ENCODE data around the gene HOXB3. TPM values are rescaled to one million over a fixed set of nuclear protein-coding genes. Genes with fewer than 3 reads are reported as not detected.

HOXB3 gene
- total RNA-seq, 4 donors from 2014 or later: 37.0 to 89.3 (median 65.4) TPM

DNA sequence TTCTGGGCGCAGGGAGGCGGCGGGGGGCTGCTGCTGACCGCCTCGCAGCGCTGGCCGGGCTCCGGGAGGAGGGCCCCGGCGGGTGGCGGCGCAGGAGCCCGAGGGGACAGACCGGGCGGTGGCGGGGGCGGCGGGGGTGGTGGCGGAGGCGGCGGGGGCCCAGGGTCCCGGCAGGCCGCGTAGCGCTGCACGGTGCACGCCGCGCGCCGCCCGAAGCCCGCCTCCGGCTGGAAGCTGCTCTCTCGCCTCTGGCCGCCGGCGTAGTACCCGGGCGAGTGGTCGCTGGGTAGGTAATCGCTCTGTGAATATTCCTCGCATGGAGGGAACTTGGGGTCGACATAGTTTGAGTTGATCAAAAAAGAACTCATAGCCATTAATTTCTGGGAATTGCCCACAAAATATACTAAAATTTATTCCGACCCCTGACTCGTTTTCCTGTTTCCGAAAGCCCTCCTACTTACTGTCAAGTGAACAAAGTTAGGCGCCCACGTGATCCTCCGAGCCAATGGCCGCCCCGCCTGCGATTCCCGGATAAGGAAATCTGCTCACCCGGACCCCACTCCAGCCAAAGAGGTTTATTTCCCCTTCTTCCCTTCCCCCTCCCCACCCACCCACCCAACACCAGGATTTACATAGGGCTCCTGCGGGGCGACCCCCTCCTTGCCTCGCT lies 12.0 kb downstream of the HOXB3 start, which contains the start of gene HOXB4:
Gene HOXB4 (minus strand): TSS at position 405 of the 670 bp plus-strand sequence. CDS start 31 bp downstream, at position 374.
- Histone ChIP-seq H3K9me3 (no peaks in the 10 kb centered on the region), H3K4me3 (peak within 1 kb of the TSS; percentile 60 to 82 (median 65)), H3K27ac (peak within 1 kb of the TSS; percentile 77 to 92 (median 82)), H3K4me1 (peaks cover 0 to 51% (median 5%) of the 10 kb centered on the region in 4 donors), H3K27me3 (no peaks in the 10 kb centered on the region), H3K36me3 (peaks cover 0 to 4% (median 0%) of the 10 kb centered on the region in 3 donors)
- TF ChIP-seq, protein P1, sequence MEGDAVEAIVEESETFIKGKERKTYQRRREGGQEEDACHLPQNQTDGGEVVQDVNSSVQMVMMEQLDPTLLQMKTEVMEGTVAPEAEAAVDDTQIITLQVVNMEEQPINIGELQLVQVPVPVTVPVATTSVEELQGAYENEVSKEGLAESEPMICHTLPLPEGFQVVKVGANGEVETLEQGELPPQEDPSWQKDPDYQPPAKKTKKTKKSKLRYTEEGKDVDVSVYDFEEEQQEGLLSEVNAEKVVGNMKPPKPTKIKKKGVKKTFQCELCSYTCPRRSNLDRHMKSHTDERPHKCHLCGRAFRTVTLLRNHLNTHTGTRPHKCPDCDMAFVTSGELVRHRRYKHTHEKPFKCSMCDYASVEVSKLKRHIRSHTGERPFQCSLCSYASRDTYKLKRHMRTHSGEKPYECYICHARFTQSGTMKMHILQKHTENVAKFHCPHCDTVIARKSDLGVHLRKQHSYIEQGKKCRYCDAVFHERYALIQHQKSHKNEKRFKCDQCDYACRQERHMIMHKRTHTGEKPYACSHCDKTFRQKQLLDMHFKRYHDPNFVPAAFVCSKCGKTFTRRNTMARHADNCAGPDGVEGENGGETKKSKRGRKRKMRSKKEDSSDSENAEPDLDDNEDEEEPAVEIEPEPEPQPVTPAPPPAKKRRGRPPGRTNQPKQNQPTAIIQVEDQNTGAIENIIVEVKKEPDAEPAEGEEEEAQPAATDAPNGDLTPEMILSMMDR (IDR thresholded peaks at IDR 0.05): no peak
- no peak for TF ChIP-seq POLR2A (IDR thresholded peaks at IDR 0.05)
- peak; percentile 81 to 94 (median 90) for DNase-seq

DNA sequence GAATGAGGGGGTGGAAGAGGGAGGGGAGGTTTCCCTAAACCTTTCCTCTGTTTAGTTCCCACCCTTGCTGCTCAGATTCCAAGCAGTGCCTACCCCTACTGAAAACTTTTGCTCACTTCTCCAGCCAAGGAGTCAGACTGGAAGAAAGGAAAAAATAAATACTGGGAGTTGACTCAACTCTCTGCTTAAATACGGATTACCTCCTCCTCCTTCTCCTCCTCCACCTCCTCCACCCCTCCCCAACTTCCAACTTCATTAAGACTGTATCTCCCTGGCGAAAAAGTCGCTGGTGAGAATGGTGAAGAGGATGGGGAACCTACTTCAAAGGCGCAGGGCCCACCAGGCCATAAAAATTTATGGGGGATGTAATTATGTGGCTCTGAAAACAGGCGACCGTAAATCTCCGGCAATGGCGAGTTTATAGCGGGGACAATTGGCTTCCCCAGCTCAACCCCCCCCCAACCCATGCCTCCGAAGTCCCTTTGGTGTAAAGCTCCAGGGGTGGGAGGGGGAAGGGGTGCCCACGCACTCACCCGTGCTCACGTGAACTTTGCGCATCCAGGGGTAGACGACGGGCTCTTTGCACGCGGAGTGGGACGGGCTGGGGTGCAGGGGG lies 12.6 kb downstream of the HOXB3 start:
- Histone ChIP-seq H3K27me3 (no peaks in the 10 kb centered on the region), H3K9me3 (no peaks in the 10 kb centered on the region), H3K27ac (peak overlapping the region; percentile 77 to 92 (median 82)), H3K36me3 (peaks cover 0 to 4% (median 0%) of the 10 kb centered on the region in 3 donors), H3K4me1 (peaks cover 0 to 46% (median 5%) of the 10 kb centered on the region in 4 donors), H3K4me3 (peak overlapping the region; percentile 60 to 82 (median 65))
- DNase-seq: peak in 2 of 3 donors; percentile 57
- no peak for TF ChIP-seq POLR2A (IDR thresholded peaks at IDR 0.05)
- TF ChIP-seq, protein P1 (IDR thresholded peaks at IDR 0.05): no peak

DNA sequence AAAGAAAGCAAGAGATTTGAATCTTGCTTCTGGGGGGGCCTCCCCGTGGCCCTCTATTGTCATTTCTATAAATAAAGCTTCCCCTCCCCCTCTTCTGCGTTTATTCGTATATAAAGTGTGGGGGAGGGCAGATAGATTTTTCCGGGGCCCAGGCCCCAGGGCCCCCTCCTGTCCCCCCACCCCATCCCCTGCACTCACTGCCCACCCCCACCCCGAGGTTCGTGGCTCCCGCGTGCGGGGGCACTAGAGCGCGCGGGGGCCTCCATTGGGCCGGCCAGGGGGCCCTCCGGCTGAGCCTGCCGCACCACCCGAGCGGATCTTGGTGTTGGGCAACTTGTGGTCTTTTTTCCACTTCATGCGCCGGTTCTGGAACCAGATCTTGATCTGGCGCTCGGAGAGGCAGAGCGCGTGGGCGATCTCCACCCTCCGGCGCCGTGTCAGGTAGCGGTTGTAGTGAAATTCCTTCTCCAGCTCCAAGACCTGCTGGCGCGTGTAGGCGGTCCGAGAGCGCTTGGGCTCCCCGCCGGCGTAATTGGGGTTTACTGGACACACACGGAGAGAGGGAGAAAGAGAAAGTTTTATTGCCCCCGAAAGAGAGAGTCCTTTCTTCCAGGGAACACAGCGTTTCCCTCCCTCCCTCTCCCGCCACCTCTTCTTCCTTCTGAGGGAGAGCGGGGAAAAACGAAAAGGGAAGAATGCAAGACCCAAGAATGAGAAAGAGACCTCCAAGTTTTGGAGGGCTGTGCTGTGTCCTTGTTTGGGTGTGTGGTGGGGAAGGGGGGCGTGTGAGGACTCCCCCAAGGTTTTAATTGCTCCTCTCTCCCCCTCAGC lies 13.3 kb downstream of the HOXB3 start:
- DNase-seq: peak in 2 of 3 donors; percentile 56 to 60
- Histone ChIP-seq H3K27me3 (no peaks in the 10 kb centered on the region), H3K36me3 (peaks cover 0 to 4% (median 0%) of the 10 kb centered on the region in 3 donors), H3K9me3 (no peaks in the 10 kb centered on the region), H3K4me1 (peaks cover 0 to 48% (median 5%) of the 10 kb centered on the region in 4 donors), H3K27ac (peak overlapping the region; percentile 77 to 92 (median 82)), H3K4me3 (peak overlapping the region; percentile 60 to 82 (median 65))
- TF ChIP-seq, protein P1 (IDR thresholded peaks at IDR 0.05): no peak
- no peak for TF ChIP-seq POLR2A (IDR thresholded peaks at IDR 0.05)

DNA sequence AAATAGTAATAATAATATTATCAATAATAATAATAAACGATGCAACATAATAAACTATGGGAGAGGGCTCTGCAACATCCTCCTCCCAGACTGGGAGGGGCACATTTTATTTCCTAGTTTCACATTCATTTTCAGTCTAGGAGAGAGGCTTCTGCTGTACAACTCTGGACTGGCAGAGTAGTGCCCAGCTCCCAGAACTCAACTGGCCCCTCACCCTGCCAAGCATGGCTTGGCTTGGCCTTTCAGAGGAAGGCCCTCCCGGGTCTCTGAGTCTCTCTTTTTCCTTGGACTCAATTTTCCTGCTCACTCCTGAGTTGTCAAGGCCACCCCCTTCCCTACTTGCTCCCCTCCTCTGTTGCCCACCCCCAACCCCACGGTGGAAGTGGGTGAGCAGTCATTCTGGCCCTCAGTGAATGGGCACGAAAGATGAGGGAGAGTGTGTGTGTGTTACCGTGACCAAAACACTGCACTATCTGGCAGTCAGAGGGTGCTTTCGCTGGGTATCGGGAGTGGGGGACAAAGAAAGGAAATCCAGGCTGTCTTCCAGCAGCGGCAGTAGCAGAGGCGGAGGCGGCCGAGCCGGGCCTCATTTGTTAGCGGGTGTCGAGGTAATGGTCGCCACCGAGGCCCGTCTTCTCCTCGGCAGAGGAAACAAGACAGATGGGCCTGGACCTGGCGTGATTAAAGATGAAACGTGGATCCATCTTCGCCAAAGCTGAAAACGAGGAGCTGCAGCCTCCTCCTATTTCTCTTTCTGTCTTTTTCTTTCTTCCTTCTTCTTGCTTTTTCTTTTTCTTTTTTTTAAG lies 14.2 kb downstream of the HOXB3 start:
- H3K27me3 ChIP-seq: no peaks in the 10 kb centered on the region
- peak in 1 of 3 donors; percentile 49 for DNase-seq
- H3K4me1 ChIP-seq: peaks cover 0 to 44% (median 5%) of the 10 kb centered on the region in 4 donors
- H3K4me3 ChIP-seq: peak overlapping the region in 2 of 4 donors; percentile 14 to 61
- H3K9me3 ChIP-seq: no peaks in the 10 kb centered on the region
- peak overlapping the region; percentile 75 to 92 (median 79) for H3K27ac ChIP-seq
- peaks cover 0 to 11% (median 0%) of the 10 kb centered on the region in 3 donors for H3K36me3 ChIP-seq
- TF ChIP-seq, protein P1 (IDR thresholded peaks at IDR 0.05): no peak
- no peak for TF ChIP-seq POLR2A (IDR thresholded peaks at IDR 0.05)

Data from Peyer's patch (tissue), 4 donors.